ENCODE data around the gene GNAZ.

The GNAZ gene

GRCh38 chr22:23161029-23161428 is 90.7 kb downstream of the GNAZ start:
- ChIA-PET POLR2A (no interaction called here), CTCF (no interaction called here)
- TF ChIP-seq LEF1 (IDR thresholded peaks at IDR 0.05; ENCODE audit: borderline replicate concordance): no peak
- no peak for TF ChIP-seq FOXK2 (IDR thresholded peaks at IDR 0.05)
- no peak for TF ChIP-seq SP1 (IDR thresholded peaks at IDR 0.05)
- no peak for TF ChIP-seq SUZ12 (IDR thresholded peaks at IDR 0.05)
- TF ChIP-seq CTBP1 (IDR thresholded peaks at IDR 0.05; ENCODE audit: borderline replicate concordance): no peak
- no peak for TF ChIP-seq ARNT (IDR thresholded peaks at IDR 0.05)
- no peak for TF ChIP-seq HDGF (IDR thresholded peaks at IDR 0.05; ENCODE audit: borderline replicate concordance)
- DNase-seq (ENCODE audit: extremely low spot score): no peak

- ChIA-PET POLR2A (no interaction called here), CTCF (no interaction called here)
Observed at GRCh38 chr22:23161574-23161973, 91.3 kb downstream of the GNAZ start.

GRCh38 chr22:23163665-23164064 is 93.3 kb downstream of the GNAZ start:
- CTCF ChIA-PET: interaction anchor here (0.9 to 1.5 kb wide), 2 partner anchors 15 to 206 kb away, joined by 3 to 4 read pairs; no protein-coding TSS in a partner anchor
- DNase-seq (ENCODE audit: extremely low spot score): no peak
- TF ChIP-seq ARNT (IDR thresholded peaks at IDR 0.05): no peak
- no peak for TF ChIP-seq FOXK2 (IDR thresholded peaks at IDR 0.05)
- TF ChIP-seq CTBP1 (IDR thresholded peaks at IDR 0.05; ENCODE audit: borderline replicate concordance): no peak
- no peak for TF ChIP-seq ELF4 (IDR thresholded peaks at IDR 0.05)
- no peak for TF ChIP-seq ZNF384 (IDR thresholded peaks at IDR 0.05)
- POLR2A ChIA-PET: no interaction called here

More at GRCh38 chr22:23161574-23161973, 91.3 kb downstream of the GNAZ start:
- DNase-seq (ENCODE audit: extremely low spot score): no peak
- no peak for TF ChIP-seq L3MBTL2 (conservative IDR thresholded peaks at IDR 0.05)
- TF ChIP-seq ZNF384 (IDR thresholded peaks at IDR 0.05): no peak
- no peak for TF ChIP-seq HDGF (IDR thresholded peaks at IDR 0.05; ENCODE audit: borderline replicate concordance)
- TF ChIP-seq FOXM1 (IDR thresholded peaks at IDR 0.05; ENCODE audit: borderline replicate concordance): no peak
- TF ChIP-seq CTBP1 (IDR thresholded peaks at IDR 0.05; ENCODE audit: borderline replicate concordance): no peak
- TF ChIP-seq FOXK2 (IDR thresholded peaks at IDR 0.05): no peak
- no peak for TF ChIP-seq BHLHE40 (IDR thresholded peaks at IDR 0.05; ENCODE audit: borderline replicate concordance)

GRCh38 chr22:23164091-23164490 is 93.8 kb downstream of the GNAZ start:
- no peak for DNase-seq (ENCODE audit: extremely low spot score)
- CTCF ChIA-PET: interaction anchor here (0.9 to 1.5 kb wide), 2 partner anchors 15 to 206 kb away, joined by 3 to 4 read pairs; no protein-coding TSS in a partner anchor

GRCh38 chr22:23166042-23166831 is 95.9 kb downstream of the GNAZ start:
- CTCF ChIA-PET: interaction anchor here (1.0 kb wide), 1 partner anchor 10 kb away, joined by 3 read pairs; no protein-coding TSS in a partner anchor
- TF ChIP-seq LEF1 (IDR thresholded peaks at IDR 0.05; ENCODE audit: borderline replicate concordance) (no peak), NFRKB (IDR thresholded peaks at IDR 0.05) (no peak), ZNF384 (IDR thresholded peaks at IDR 0.05) (no peak), FOXK2 (IDR thresholded peaks at IDR 0.05) (no peak), ARNT (IDR thresholded peaks at IDR 0.05) (no peak), BHLHE40 (IDR thresholded peaks at IDR 0.05; ENCODE audit: borderline replicate concordance) (no peak), PKNOX1 (IDR thresholded peaks at IDR 0.05) (no peak), SP1 (IDR thresholded peaks at IDR 0.05) (no peak), HDGF (IDR thresholded peaks at IDR 0.05; ENCODE audit: borderline replicate concordance) (no peak), FOXM1 (IDR thresholded peaks at IDR 0.05; ENCODE audit: borderline replicate concordance) (no peak)
- POLR2A ChIA-PET: no interaction called here
- no peak for DNase-seq (ENCODE audit: extremely low spot score)

More at GRCh38 chr22:23164091-23164490, 93.8 kb downstream of the GNAZ start:
- TF ChIP-seq SUZ12 (IDR thresholded peaks at IDR 0.05) (no peak), CTBP1 (IDR thresholded peaks at IDR 0.05; ENCODE audit: borderline replicate concordance) (no peak), ZNF384 (IDR thresholded peaks at IDR 0.05) (no peak), PKNOX1 (IDR thresholded peaks at IDR 0.05) (no peak), TARDBP (IDR thresholded peaks at IDR 0.05) (no peak), L3MBTL2 (conservative IDR thresholded peaks at IDR 0.05) (no peak), ARNT (IDR thresholded peaks at IDR 0.05) (no peak), HDGF (IDR thresholded peaks at IDR 0.05; ENCODE audit: borderline replicate concordance) (no peak), FOXK2 (IDR thresholded peaks at IDR 0.05) (no peak), ELF4 (IDR thresholded peaks at IDR 0.05) (no peak), SP1 (IDR thresholded peaks at IDR 0.05) (no peak), NFRKB (IDR thresholded peaks at IDR 0.05) (no peak), FOXA1 (IDR thresholded peaks at IDR 0.05) (no peak), BHLHE40 (IDR thresholded peaks at IDR 0.05; ENCODE audit: borderline replicate concordance) (no peak)
- POLR2A ChIA-PET: no interaction called here

GRCh38 chr22:23166841-23167616 is 96.7 kb downstream of the GNAZ start:
- POLR2A ChIA-PET: no interaction called here
- DNase-seq (ENCODE audit: extremely low spot score): no peak
- TF ChIP-seq FOXA1 (IDR thresholded peaks at IDR 0.05) (no peak), LEF1 (IDR thresholded peaks at IDR 0.05; ENCODE audit: borderline replicate concordance) (no peak)
- CTCF ChIA-PET: interaction anchor here (0.6 kb wide), 1 partner anchor 10 kb away, joined by 3 read pairs; no protein-coding TSS in a partner anchor

All from HEK293T (cell line).